Suprapubic skin (tissue), 3 donors: ENCODE results near the gene BMF.

Experiments used
- POLR2A ChIP-seq, 2 donors: fragments of 450-650 bp; IDR thresholded peaks; one replicate each; pipeline ENCODE4 v1.6.1; 2017; ENCODE audit warnings: antibody characterized with exemption in 2 of 2, mild to moderate bottlenecking in 2 of 2, moderate library complexity in 2 of 2
- TF ChIP-seq, protein P1 (sequence below), 2 donors: fragments of 200-600 bp in 1 of 2; fragments of 450-650 bp in 1 of 2; sonication (generic) in 1 of 2; IDR thresholded peaks; one replicate each; pipeline ENCODE4 v1.5.1; 2016 to 2019; ENCODE audit warnings: antibody characterized with exemption in 2 of 2, mild to moderate bottlenecking in 1 of 2, moderate library complexity in 1 of 2

DNA sequence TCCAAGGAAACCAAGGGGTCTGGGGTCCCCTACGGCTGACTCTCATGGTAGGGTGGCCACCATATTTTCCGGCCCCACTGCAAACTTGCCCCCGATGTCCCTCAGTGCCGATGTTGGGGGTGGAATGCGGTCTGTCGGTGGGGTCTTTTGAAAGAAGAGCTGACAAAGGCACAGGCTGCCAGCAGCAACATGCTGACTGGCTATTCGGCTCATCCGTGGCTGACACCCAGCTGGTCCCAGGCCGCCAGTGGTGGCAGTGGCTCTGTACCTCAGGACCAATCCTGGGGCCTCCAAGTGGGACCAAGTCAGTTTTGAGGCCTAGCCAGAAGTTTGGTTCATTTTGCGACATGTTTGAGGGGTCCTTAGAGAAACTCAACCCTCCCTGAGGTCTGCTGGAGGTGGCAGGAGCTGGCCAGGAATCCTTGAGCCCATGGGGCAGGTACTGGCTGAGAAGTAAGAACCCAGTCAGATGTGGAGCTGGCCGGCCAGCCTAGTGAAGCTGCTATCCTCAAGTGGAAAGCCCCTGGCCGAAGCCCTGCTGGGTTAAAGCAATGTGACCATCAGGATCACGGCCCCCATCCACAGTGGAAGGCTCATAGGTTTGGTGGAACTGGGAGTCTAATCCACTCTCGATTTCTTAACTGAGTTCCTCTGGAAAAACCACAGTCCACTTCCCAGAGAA, 17.8 kb downstream of the BMF start:
- TF ChIP-seq, protein P1, sequence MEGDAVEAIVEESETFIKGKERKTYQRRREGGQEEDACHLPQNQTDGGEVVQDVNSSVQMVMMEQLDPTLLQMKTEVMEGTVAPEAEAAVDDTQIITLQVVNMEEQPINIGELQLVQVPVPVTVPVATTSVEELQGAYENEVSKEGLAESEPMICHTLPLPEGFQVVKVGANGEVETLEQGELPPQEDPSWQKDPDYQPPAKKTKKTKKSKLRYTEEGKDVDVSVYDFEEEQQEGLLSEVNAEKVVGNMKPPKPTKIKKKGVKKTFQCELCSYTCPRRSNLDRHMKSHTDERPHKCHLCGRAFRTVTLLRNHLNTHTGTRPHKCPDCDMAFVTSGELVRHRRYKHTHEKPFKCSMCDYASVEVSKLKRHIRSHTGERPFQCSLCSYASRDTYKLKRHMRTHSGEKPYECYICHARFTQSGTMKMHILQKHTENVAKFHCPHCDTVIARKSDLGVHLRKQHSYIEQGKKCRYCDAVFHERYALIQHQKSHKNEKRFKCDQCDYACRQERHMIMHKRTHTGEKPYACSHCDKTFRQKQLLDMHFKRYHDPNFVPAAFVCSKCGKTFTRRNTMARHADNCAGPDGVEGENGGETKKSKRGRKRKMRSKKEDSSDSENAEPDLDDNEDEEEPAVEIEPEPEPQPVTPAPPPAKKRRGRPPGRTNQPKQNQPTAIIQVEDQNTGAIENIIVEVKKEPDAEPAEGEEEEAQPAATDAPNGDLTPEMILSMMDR (IDR thresholded peaks at IDR 0.05), result no peak
- TF ChIP-seq POLR2A (IDR thresholded peaks at IDR 0.05), result no peak
